Limb (tissue), 2 donors: ENCODE measurements around the gene TM4SF5.
"Not testable (repeated sequence)": the region's sequence is repeated elsewhere in the genome, so short reads cannot be mapped to it uniquely, and the experiment has no call there.

Experiments
- DNase-seq, 2 donors: peaks; one replicate each; pipeline ENCODE4 v3.0.0-alpha.2; 2016; ENCODE audit errors: extremely low spot score in 2 of 2

Gene TM4SF5

DNA sequence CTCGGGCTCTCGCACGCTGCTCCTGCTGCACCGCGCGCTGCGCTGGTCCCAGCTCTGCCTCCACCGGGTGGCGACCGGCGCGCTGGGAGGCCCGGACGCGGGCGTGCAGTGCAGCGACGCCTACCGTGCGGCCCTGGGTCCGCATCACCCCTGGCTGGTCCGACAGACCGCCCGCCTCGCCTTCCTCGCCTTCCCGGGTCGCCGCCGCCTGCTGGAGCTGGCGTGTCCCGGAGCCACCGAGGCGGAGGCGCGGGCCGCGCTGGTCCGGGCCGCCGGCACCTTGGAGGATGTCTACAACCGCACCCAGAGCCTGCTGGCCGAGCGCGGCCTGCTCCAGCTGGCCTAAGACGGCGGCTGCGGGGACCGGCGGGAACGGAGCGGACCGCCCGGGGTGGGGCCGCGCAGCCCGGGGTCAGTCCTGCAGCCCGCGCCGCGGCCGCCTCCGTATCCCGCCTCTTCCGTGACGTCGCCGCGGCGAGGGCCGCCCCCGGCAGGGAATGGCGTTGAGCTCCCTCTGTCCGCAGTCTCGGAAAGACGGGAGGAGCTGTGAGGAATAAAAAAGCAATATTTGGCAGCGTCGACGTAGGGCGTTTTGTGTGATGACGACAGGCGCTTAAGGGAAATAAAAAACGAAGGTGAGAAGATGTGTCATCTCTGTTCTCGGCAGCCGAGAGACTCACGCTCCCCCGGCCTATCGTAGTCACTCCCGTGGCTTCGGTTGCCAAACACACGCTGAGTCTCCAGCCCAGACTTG, 18.4 kb downstream of the TM4SF5 start:
- DNase-seq = peak; percentile 88 to 89

DNA sequence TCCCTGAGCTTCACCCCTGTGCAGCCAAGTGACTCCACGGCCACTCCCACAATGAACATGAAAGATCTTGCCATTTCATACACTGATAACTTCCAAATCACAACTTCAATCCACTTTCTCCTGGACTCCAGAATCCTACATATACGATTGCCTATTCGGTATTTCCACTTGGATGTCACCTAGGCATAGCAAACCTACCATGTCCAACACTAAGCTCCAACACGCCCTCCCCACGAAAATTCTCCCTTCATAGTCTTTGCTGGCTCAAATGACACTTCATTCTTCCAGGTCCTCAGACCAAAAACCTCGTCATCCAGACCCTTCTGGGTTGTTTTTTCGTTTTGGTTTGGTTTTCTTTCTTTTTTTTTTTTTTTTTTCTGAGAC, 19.0 kb downstream of the TM4SF5 start:
- no peak for DNase-seq

DNA sequence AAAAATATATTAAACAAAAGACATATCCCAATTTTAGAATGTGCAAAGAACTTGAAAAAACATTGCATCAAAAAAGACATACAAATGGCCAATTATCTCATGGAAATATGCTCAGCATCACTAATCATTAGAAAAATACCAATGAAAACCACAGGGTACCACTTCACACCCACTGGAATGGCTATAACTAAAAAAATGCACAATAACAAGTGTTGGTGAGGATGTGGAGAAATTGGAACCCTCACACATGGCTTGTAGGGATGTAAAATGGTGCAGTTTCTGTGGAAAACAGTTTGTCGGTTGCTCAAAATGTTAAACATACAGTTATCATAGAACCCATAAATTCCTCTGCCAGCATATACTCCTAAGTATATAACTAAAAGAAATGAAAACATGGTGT, 23.5 kb downstream of the TM4SF5 start:
- DNase-seq = no peak

GRCh38 chr17:4796552-4796920, 24.9 kb downstream of the TM4SF5 start:
- DNase-seq = peak in 1 of 2 donors; percentile 47

GRCh38 chr17:4800462-4801196, 28.9 kb downstream of the TM4SF5 start:
- DNase-seq = no peak

DNA sequence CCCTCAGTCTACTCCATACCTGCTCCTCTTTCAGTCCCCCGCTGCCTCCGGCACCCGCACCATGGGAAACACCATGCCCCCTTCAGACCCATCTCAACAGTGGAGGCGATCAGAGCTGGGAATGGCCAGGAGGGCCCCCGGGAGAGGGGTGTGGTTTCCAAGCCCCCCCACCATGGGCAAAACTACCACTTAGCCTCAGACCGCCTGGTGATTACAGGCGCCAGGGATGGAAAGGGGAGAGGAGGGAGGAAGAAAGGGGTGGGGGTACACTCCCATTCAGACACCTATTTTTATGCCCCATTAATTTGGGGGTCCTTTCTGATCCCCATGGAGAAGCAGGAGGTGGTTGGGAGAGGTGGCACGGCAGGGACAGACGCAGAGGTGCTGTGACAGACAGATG, 30.5 kb downstream of the TM4SF5 start, which contains the start of gene C17orf114:
C17orf114 (minus strand) TSS at position 101 of the 400 bp plus-strand sequence.
- no peak for DNase-seq

GRCh38 chr17:4806456-4806776, 34.7 kb downstream of the TM4SF5 start:
- DNase-seq = no peak

- peak; percentile 85 to 88 for DNase-seq
Measured at GRCh38 chr17:4806777-4807604, 35.3 kb downstream of the TM4SF5 start, which contains the start of gene PLD2. Gene PLD2 (plus strand): TSS chr17:4807152. CDS start chr17:4807773, 621 bp downstream.

DNA sequence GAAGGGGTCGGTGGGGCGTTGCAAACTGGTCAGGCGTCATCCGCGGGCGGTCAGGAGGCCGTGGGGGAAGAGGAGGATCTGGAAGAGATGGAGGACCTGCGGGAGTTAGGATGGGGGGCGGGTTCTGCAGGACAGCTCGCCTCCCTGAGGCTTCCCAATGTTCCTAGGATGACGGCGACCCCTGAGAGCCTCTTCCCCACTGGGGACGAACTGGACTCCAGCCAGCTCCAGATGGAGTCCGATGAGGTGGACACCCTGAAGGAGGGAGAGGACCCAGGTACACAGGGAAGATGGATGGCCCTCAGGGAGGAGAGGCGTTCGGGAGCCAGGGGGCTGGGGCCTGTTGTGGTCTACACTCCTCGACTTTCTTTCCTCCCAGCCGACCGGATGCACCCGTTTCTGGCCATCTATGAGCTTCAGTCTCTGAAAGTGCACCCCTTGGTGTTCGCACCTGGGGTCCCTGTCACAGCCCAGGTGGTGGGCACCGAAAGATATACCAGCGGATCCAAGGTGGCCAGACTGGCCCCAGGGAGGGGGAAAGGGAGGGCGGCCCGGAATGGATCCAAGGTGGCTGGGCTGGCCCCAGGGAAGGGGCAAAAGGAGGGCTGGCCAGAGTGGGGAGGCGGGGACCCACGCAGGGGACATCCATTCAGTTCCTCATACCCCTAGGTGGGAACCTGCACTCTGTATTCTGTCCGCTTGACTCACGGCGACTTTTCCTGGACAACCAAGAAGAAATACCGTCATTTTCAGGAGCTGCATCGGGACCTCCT, 36.1 kb downstream of the TM4SF5 start:
- DNase-seq = no peak

DNA sequence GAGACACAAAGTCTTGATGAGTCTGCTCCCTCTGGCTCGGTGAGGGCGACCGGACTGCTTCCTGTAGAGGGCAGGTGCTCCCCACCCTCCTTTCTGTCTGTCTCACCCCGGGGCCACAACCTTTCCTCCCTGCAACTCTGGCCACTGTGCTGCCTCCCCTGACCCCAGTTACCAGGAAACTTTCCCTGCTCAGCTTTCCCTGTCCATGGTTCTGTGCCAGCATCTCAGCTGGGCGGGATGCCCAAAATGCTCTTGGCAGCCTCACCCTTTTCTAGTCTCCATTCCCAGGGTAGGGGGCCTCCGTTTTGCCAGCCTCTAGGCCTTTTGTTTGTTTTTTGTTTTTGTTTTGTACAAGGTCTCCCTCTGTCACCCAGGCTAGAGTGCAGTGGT, 36.7 kb downstream of the TM4SF5 start:
- DNase-seq = peak in 1 of 2 donors; percentile 50

- DNase-seq = no peak
Measured at GRCh38 chr17:4810696-4811290, 39.1 kb downstream of the TM4SF5 start.

DNA sequence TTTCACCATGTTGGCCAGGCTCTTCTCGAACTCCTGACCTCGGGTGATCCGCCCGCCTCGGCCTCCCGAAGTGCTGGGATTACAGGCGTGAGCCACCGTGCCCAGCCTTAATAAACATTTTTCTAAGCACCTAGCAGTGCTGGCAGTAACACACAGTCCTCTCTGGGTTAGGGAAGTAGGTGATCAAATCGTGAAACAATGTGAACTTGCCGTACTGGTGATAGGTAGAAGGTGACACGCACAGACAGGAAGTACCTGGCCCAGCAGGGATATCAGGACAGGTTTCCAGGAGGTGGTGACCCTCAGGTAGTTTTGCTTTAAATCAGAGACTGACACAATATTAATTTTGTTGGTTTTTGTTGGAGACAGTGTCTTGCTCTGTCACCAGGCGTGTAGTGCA, 39.8 kb downstream of the TM4SF5 start:
- no peak for DNase-seq

- no peak for DNase-seq
Measured at GRCh38 chr17:4812690-4813089, 41.0 kb downstream of the TM4SF5 start.

GRCh38 chr17:4815043-4815675, 43.5 kb downstream of the TM4SF5 start:
- DNase-seq = no peak

GRCh38 chr17:4816826-4817225, 45.1 kb downstream of the TM4SF5 start:
- DNase-seq = no peak

GRCh38 chr17:4818276-4818675, 46.6 kb downstream of the TM4SF5 start:
- DNase-seq = no peak

- DNase-seq = no peak
Measured at GRCh38 chr17:4822835-4823234, 51.1 kb downstream of the TM4SF5 start.

DNA sequence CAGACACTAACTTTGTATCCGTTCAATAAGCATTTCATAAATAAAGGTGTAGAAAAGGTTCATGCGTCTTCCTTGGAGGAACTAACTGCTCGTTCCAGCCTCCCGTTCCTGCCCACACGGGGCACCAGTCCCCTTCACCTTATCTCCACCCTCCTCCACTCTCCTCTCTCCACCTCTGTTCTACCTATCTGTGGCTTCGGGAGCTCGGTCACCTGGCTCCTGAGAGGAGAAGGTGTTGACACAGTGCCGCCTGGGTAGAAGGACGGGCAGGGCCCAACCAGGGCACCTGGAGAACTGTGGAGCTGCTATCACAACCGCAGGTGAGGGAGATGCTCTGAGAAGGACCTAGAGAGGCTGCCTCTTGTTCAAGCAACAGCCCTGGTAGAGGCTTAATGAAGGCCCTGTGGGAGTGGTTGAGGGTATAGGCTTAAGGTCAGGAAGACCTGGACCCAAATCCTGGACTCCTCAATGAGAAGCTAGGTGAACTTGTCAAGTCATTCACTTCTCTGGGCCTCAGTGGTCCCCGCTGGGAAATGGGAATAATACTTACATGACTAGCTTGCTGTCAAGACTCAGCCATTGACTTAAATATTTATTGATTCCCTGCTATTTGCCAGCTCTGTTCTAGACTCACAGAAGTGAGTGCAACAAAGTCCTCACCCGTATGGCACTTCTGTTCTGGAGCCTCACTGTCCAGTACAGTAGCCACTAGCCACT, 51.8 kb downstream of the TM4SF5 start:
- DNase-seq = no peak

GRCh38 chr17:4827399-4827798, 55.7 kb downstream of the TM4SF5 start:
- no peak for DNase-seq

DNA sequence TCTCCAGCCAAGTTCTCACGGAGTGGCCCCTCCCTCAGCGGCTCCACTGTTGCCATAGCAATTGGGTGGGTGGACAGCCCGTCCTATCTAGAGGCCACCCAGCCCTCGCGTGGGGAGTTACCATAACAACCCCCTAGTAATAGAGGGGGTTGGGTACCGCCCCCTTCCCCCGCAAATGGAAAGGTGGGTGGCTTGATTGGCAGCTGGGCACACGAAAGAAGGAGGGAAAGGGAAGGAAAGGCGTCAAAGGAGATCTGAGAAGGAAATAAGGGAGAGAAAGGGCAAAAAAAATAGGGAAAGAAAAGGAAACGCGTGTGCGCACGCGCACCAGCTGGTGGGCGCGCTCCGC, 61.1 kb downstream of the TM4SF5 start:
- not testable (repeated sequence) for DNase-seq
